Parathyroid adenoma (tissue), 2 donors: ENCODE data around the gene UBXN11.

Source experiments
- H2AFZ ChIP-seq: fragments of 300-600 bp; sonication (generic); one replicate; pipeline ENCODE4 v1.7.0; 2017; ENCODE audit warnings: antibody characterized with exemption, mild to moderate bottlenecking
- H3K27ac ChIP-seq: fragments of 300-600 bp; sonication (generic); one replicate; pipeline ENCODE4 v1.7.0; 2017
- H3K27me3 ChIP-seq: fragments of 300-600 bp; sonication (generic); one replicate; pipeline ENCODE4 v1.7.0; 2017; ENCODE audit warnings: low read length; ENCODE audit not compliant: control insufficient read depth, insufficient read depth
- H3K36me3 ChIP-seq: fragments of 300-600 bp; sonication (generic); one replicate; pipeline ENCODE4 v1.7.0; 2017; ENCODE audit warnings: low read length; ENCODE audit not compliant: control insufficient read depth, insufficient read depth
- H3K4me1 ChIP-seq: fragments of 300-600 bp; sonication (generic); one replicate; pipeline ENCODE4 v1.7.0; 2017; ENCODE audit warnings: control low read depth
- H3K4me2 ChIP-seq: fragments of 300-600 bp; sonication (generic); one replicate; pipeline ENCODE4 v1.7.0; 2017; ENCODE audit warnings: low read length
- H3K4me3 ChIP-seq: fragments of 300-600 bp; sonication (generic); one replicate; pipeline ENCODE4 v1.7.0; 2017; ENCODE audit warnings: low read depth, low read length
- H3K79me2 ChIP-seq: fragments of 300-600 bp; sonication (generic); one replicate; pipeline ENCODE4 v1.7.0; 2017; ENCODE audit warnings: control low read depth
- H3K9ac ChIP-seq: fragments of 300-600 bp; sonication (generic); one replicate; pipeline ENCODE4 v1.7.0; 2017; ENCODE audit warnings: mild to moderate bottlenecking
- H3K9me3 ChIP-seq: fragments of 300-600 bp; sonication (generic); one replicate; pipeline ENCODE4 v1.7.0; 2017; ENCODE audit warnings: low read length; ENCODE audit not compliant: control insufficient read depth
- TF ChIP-seq, protein P1 (sequence below): fragments of 300-600 bp; sonication (generic); IDR thresholded peaks from one replicate; pipeline ENCODE4 v1.7.0; 2017; ENCODE audit warnings: antibody characterized with exemption, mild to moderate bottlenecking
- donor health status: primary hyperparathyroidism.

UBXN11 gene

DNA sequence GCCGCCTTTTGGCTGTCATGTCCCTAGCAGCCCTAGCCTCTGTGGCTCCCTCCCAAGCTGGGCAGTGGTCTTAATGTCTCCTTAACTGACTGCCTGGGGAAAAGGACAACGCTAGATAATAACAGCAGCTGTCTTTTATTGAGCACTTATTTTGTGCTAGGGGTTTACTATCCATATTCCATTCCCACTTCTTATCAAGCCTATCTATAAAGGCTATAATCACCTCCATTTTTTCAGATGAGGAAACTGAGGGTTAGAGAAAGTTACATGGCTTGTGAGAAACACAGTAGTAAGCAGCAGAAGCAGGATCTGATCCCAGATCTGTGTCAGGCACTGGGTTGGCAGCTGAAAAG, 20.4 kb downstream of the UBXN11 start:
- Histone ChIP-seq H3K27ac (no peak overlapping the region), H3K4me2 (no peak overlapping the region), H3K4me3 (no peak overlapping the region), H3K79me2 (no peaks in the 10 kb centered on the region), H2AFZ (no peak overlapping the region), H3K4me1 (no peaks in the 10 kb centered on the region), H3K9ac (no peak overlapping the region), H3K36me3 (no peaks in the 10 kb centered on the region), H3K9me3 (no peaks in the 10 kb centered on the region), H3K27me3 (no peaks in the 10 kb centered on the region)
- TF ChIP-seq, protein P1, sequence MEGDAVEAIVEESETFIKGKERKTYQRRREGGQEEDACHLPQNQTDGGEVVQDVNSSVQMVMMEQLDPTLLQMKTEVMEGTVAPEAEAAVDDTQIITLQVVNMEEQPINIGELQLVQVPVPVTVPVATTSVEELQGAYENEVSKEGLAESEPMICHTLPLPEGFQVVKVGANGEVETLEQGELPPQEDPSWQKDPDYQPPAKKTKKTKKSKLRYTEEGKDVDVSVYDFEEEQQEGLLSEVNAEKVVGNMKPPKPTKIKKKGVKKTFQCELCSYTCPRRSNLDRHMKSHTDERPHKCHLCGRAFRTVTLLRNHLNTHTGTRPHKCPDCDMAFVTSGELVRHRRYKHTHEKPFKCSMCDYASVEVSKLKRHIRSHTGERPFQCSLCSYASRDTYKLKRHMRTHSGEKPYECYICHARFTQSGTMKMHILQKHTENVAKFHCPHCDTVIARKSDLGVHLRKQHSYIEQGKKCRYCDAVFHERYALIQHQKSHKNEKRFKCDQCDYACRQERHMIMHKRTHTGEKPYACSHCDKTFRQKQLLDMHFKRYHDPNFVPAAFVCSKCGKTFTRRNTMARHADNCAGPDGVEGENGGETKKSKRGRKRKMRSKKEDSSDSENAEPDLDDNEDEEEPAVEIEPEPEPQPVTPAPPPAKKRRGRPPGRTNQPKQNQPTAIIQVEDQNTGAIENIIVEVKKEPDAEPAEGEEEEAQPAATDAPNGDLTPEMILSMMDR = no peak

DNA sequence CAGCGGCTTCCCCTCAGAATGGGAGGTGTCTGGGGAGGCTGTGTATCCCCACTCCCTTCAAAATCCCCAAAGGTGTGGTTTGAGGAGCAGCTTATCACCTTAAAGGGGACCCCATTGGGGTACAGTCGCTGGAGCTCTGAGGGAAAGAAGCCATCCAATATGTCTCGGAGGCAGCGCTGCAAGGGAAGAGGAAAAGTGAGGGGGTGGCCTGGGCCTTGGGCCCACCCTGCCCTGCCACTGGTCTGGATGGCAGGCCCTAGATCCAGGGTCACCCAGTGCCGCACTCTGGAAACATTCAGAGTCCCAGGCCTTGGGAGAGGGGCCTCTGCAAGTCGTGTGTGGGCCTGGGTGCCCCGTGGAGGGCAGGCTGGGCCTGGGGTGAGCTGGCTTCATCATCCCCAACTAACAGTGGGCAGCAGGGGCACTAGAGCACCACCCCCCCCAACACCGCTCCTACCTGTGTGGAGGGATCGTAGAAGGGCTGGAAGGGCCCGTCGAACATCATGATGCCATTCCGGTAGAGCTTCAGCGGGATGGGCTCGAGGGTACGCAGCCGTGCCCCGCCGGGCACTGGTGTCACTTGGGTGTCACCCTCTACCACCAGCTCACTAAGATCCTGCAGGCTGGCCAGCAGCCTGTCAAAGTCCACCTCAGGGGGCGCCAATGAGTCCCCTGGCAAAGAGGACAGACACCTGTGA, 20.9 kb downstream of the UBXN11 start:
- Histone ChIP-seq H3K79me2 (no peaks in the 10 kb centered on the region), H3K4me3 (no peak overlapping the region), H3K27ac (no peak overlapping the region), H3K4me2 (no peak overlapping the region), H3K27me3 (no peaks in the 10 kb centered on the region), H2AFZ (no peak overlapping the region), H3K9me3 (no peaks in the 10 kb centered on the region), H3K36me3 (no peaks in the 10 kb centered on the region), H3K4me1 (no peaks in the 10 kb centered on the region), H3K9ac (no peak overlapping the region)
- TF ChIP-seq, protein P1 = no peak

DNA sequence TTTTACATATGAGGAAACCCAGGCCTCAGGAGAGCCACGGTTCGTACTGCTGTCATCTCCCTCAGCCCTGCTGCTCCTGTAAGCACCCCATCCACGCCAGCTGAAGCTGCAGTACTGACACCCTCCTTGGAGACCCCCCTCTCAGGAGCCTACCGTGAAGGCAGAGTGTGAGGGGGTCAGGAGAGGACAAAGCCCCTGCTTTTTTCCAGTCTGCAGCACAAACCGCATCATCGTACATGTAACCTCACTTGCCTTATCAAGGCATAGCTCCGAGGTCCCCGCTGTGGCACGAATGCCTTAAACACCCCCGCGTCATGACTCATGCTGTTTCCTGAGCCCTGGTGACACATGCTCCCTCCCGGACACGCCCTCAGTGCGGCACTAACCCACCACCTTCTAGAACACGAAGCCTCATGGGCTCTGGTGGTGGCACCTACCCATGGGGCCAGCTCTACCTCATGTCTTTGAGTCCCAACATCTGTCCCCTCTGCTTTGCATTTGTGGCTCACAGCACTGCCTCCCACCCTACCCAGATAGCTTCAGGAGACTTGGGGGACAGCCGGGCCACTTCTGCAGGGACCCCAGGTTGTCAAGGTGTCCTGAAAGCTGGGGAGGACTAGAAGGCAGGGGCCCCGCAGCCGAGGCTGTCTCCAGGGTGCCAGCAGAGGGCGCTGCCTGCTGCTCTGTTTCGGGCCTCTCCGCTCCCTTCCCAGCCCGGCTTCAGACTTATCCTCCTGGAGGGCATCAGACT, 21.7 kb downstream of the UBXN11 start:
- Histone ChIP-seq H3K4me1 (no peaks in the 10 kb centered on the region), H3K27me3 (no peaks in the 10 kb centered on the region), H3K79me2 (no peaks in the 10 kb centered on the region), H3K4me3 (no peak overlapping the region), H2AFZ (no peak overlapping the region), H3K4me2 (no peak overlapping the region), H3K36me3 (no peaks in the 10 kb centered on the region), H3K27ac (no peak overlapping the region), H3K9ac (no peak overlapping the region), H3K9me3 (no peaks in the 10 kb centered on the region)
- TF ChIP-seq, protein P1 = peak; percentile 43

DNA sequence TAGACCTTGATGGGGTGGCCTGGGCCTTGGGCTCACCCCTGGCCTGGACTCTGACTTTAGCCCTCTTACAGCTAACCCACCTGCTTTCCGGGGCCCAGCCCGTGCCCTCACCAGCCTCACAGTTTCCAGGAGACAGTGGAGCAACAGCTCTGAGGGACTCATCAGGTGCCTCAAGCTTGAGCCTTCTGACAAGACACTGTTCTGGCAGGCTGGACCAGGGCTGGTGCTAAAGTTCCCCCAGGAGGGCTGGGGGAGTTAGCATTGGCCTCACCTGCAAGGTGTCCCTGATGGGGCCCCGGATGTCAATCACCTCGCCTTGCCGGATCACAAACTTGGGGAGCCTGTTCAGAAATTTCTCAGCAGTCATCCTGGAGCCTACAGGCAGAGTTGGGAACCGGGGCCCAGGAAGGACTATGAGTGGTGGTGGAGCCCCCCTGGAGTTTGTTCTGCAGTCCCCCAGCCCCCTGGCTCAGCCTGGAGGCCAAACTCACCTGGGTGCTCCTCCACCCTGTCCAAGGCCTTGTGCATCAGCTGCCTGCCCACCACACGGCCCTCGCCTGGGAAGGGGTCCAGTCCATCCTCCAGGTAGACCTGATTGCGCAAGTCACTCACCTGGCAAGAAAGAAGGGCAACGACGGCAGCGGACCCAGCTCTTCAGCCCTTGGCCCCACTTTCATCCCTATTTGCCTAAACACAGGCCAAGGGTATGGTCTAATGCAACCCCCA, 22.4 kb downstream of the UBXN11 start:
- no peak overlapping the region for H3K27ac ChIP-seq
- H3K36me3 ChIP-seq = no peaks in the 10 kb centered on the region
- TF ChIP-seq, protein P1 = no peak
- no peak overlapping the region for H3K4me2 ChIP-seq
- no peaks in the 10 kb centered on the region for H3K9me3 ChIP-seq
- no peak overlapping the region for H3K9ac ChIP-seq
- no peaks in the 10 kb centered on the region for H3K79me2 ChIP-seq
- H2AFZ ChIP-seq = no peak overlapping the region
- no peaks in the 10 kb centered on the region for H3K4me1 ChIP-seq
- H3K4me3 ChIP-seq = no peak overlapping the region
- no peaks in the 10 kb centered on the region for H3K27me3 ChIP-seq
